Transverse colon (tissue), 4 donors: ENCODE data around the gene BRI3BP. TPM values are rescaled to one million over a fixed set of nuclear protein-coding genes. Genes with fewer than 3 reads are reported as not detected.

Experiments
- DNase-seq: peaks from one replicate; pipeline ENCODE4 v3.0.0-alpha.2; 2019
- H3K27ac ChIP-seq, 4 donors: fragments of 200-600 bp; sonication (generic); 2 replicates each; pipeline ENCODE4 v1.5.1; 2016 to 2018; ENCODE audit warnings: inconsistent platforms in 4 of 4
- H3K27me3 ChIP-seq: fragments of 200-600 bp; sonication (generic); 2 replicates; pipeline ENCODE4 v1.5.1; 2017; ENCODE audit warnings: inconsistent platforms
- H3K36me3 ChIP-seq, 4 donors: fragments of 200-600 bp; sonication (generic); 2 replicates each; pipeline ENCODE4 v1.5.1; 2017 to 2019; ENCODE audit warnings: inconsistent platforms in 4 of 4
- H3K4me1 ChIP-seq, 4 donors: fragments of 200-600 bp; sonication (generic); 2 replicates each; pipeline ENCODE4 v1.5.1; 2017 to 2020; ENCODE audit warnings: inconsistent platforms in 4 of 4
- H3K4me3 ChIP-seq, 4 donors: fragments of 200-600 bp; sonication (generic); 1 replicate in 1 of 4; 2 replicates in 3 of 4; pipeline versions ENCODE4 v1.5.1 to v1.6.1; 2017 to 2019; ENCODE audit warnings: inconsistent platforms in 4 of 4
- H3K9me3 ChIP-seq, 2 donors: fragments of 200-600 bp; sonication (generic); 2 replicates each; pipeline ENCODE4 v1.5.1; 2017 to 2019; ENCODE audit warnings: inconsistent platforms in 2 of 2
- CTCF ChIP-seq, 5 experiments: fragments of 200-600 bp in 3 of 5; fragments of 450-650 bp in 2 of 5; sonication (generic) in 3 of 5; IDR thresholded peaks; 1 replicate in 2 of 5; 2 replicates in 3 of 5; pipeline ENCODE4 v1.5.1; 2016 to 2017; ENCODE audit warnings: antibody characterized with exemption in 5 of 5, inconsistent platforms in 3 of 5, mild to moderate bottlenecking in 2 of 5, moderate library complexity in 1 of 5
- EP300 ChIP-seq: sonication (generic); formaldehyde crosslinking; IDR thresholded peaks from one replicate; pipeline ENCODE4 v1.6.1; 2017; ENCODE audit warnings: antibody characterized with exemption, low read depth
- POLR2A ChIP-seq: fragments of 450-650 bp; IDR thresholded peaks from one replicate; pipeline ENCODE4 v1.6.1; 2016; ENCODE audit warnings: antibody characterized with exemption, mild to moderate bottlenecking, moderate library complexity
- POLR2AphosphoS5 ChIP-seq, 3 donors: sonication (generic); formaldehyde crosslinking; IDR thresholded peaks; one replicate each; pipeline ENCODE4 v1.6.1; 2016; ENCODE audit warnings: antibody characterized with exemption in 3 of 3
- WGBS, 2 donors: methylation state at CpG; one replicate each; pipeline ENCODE4 v1.1.5; 2018; ENCODE audit warnings: low coverage in 1 of 2; 5-methylcytosine and 5-hydroxymethylcytosine counted together
- in situ Hi-C, 4 donors: fragments of 200-750 bp; cut with MboI; loops; one replicate each; pipeline versions ENCODE4 v1.15.0 to v1.15.1; 2017; ENCODE audit warnings: low sequenced_read_pairs in 3 of 4, low pct_ligation_motif_present in 1 of 4, low pct_unique_long_range_greater_than_20kb in 1 of 4
- intact Hi-C: fragments of 100-400 bp; cut with DNase I; formaldehyde crosslinking; loops from one replicate; pipeline ENCODE4 v1.15.1; 2023; ENCODE audit warnings: low total_unique reads
- total RNA-seq, 4 donors: library from RNA; depleted of rRNA; stranded (reverse); fragments of >200 nt; gene quantifications; one replicate each; pipeline ENCODE4 v1.1.0, GENCODE V29; 2016

Gene BRI3BP
- total RNA-seq, 4 donors from 2014 or later: 14.2 to 38.5 (median 23.1) TPM

- in situ Hi-C loops (no loop called here), intact Hi-C loops (no loop called here)
- DNase-seq: no peak
- Histone ChIP-seq H3K36me3 (no peaks in the 10 kb centered on the region), H3K27me3 (no peaks in the 10 kb centered on the region), H3K9me3 (no peaks in the 10 kb centered on the region), H3K27ac (no peak overlapping the region), H3K4me3 (no peak overlapping the region), H3K4me1 (no peaks in the 10 kb centered on the region)
- TF ChIP-seq POLR2AphosphoS5 (IDR thresholded peaks at IDR 0.05): no peak
- TF ChIP-seq CTCF (IDR thresholded peaks at IDR 0.05): no peak
- TF ChIP-seq EP300: no peak
- TF ChIP-seq POLR2A: no peak
- WGBS, 2 donors: 92% methylated on average over 11 of the region's 11 CpGs; no CpG with 5 or more reads in 1 of the 2 donors
These were observed 12.9 kb downstream of the BRI3BP start for GRCh38 chr12:125006365-125006764.

DNA sequence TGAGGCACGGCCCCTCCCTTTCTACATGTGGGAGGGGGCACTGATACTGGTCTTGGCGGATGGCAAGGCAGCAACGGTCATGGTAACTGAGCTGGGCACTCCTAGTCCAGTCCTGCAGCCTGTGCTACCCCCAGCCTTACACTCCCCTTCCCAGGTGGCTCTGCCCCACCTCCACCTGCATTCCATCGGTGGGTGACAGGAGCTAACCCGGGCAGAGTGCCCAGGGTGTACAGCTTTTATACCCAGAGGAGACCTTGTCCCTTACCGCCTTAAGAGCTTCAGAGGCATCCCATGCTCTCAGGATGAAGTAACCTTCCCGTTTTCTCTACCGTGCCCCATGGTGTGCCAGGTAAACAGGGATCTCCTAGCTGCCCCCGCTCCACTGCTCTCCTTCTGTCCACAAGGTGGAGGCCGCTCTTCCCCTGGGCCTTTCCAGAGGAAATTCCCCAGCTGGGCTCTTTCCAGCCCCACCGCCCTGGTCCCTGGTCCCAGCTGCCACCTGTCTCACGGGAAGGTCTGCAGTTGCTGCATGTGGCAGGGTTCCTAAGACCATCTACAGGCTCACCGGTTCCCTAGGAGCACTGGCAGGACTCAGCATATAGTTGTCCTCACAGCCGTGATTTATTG lies 20.5 kb downstream of the BRI3BP start:
- Histone ChIP-seq H3K9me3 (no peaks in the 10 kb centered on the region), H3K4me3 (no peak overlapping the region), H3K27me3 (no peaks in the 10 kb centered on the region), H3K4me1 (no peaks in the 10 kb centered on the region), H3K27ac (no peak overlapping the region), H3K36me3 (no peaks in the 10 kb centered on the region)
- DNase-seq: no peak
- intact Hi-C loops: no loop called here
- WGBS, 2 donors: 77 to 79% methylated on average over 3 to 14 of the region's 14 CpGs
- in situ Hi-C loops: no loop called here
- no peak for TF ChIP-seq POLR2A
- TF ChIP-seq CTCF (IDR thresholded peaks at IDR 0.05): no peak
- no peak for TF ChIP-seq EP300
- no peak for TF ChIP-seq POLR2AphosphoS5 (IDR thresholded peaks at IDR 0.05)

- H3K27me3 ChIP-seq: no peaks in the 10 kb centered on the region
- 82 to 90% methylated on average over 2 to 5 of the region's 5 CpGs for WGBS, 2 donors
- H3K36me3 ChIP-seq: no peaks in the 10 kb centered on the region
- no peaks in the 10 kb centered on the region for H3K4me1 ChIP-seq
- no peaks in the 10 kb centered on the region for H3K9me3 ChIP-seq
- no peak overlapping the region for H3K4me3 ChIP-seq
- TF ChIP-seq POLR2AphosphoS5 (IDR thresholded peaks at IDR 0.05) (no peak), POLR2A (no peak), CTCF (IDR thresholded peaks at IDR 0.05) (no peak), EP300 (no peak)
- intact Hi-C loops (no loop called here), in situ Hi-C loops (no loop called here)
- H3K27ac ChIP-seq: no peak overlapping the region
- no peak for DNase-seq
These were observed 21.1 kb downstream of the BRI3BP start for GRCh38 chr12:125014526-125014925.

DNA sequence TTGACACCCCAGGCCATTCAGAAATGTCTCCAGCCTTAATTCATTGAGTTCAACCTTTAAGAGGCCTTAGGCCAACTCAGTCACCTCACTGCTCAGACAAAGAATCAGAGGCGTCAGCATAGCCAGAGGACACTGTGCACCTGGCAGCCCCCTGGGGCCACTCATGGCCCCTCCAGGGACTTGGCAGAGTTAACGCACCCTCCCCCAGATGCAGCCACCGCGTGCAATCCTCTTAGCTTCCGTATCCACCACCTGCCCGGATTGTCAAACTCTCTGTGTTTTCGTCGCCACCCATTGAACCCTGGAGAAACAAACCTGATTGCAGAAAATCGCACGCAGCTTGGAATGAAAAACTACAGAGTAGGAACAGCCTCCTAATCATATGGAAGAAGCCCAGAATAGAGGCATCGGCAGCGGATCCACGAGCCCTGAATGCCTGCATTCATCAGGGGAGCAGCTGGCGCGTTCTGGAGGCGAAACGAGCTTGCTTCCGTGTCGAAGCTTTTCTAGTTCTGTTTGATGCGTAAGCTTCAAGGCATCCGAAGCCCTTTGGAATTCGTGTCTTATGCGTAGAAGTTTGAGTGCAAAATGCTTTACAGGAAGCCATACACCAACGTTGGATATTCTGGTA lies 22.4 kb downstream of the BRI3BP start:
- no peak overlapping the region for H3K4me3 ChIP-seq
- no peaks in the 10 kb centered on the region for H3K36me3 ChIP-seq
- no peaks in the 10 kb centered on the region for H3K9me3 ChIP-seq
- DNase-seq: no peak
- in situ Hi-C loops: no loop called here
- TF ChIP-seq POLR2A: no peak
- TF ChIP-seq CTCF (IDR thresholded peaks at IDR 0.05): no peak
- no peak for TF ChIP-seq POLR2AphosphoS5 (IDR thresholded peaks at IDR 0.05)
- TF ChIP-seq EP300: no peak
- no peaks in the 10 kb centered on the region for H3K4me1 ChIP-seq
- 85 to 90% methylated on average over 11 to 24 of the region's 24 CpGs for WGBS, 2 donors
- no peak overlapping the region for H3K27ac ChIP-seq
- intact Hi-C loops: no loop called here
- no peaks in the 10 kb centered on the region for H3K27me3 ChIP-seq
